ENCODE data around the gene LY6G6C. TPM values are rescaled to one million over a fixed set of nuclear protein-coding genes. Genes with fewer than 3 reads are reported as not detected.
A peak's percentile ranks its signal among the peaks of the same experiment; 100 is the strongest.

The LY6G6C gene
- total and polyA plus RNA-seq, 2 of the 13 experiments (the other 11 are each of a cell fraction or from before 2014, with no cell fraction given) = 0.15 TPM; not detected in 1

GRCh38 chr6:31702819-31703716 lies 18.5 kb downstream of the LY6G6C start, which contains the start of gene ABHD16A (continued):
- TF ChIP-seq, protein P1, sequence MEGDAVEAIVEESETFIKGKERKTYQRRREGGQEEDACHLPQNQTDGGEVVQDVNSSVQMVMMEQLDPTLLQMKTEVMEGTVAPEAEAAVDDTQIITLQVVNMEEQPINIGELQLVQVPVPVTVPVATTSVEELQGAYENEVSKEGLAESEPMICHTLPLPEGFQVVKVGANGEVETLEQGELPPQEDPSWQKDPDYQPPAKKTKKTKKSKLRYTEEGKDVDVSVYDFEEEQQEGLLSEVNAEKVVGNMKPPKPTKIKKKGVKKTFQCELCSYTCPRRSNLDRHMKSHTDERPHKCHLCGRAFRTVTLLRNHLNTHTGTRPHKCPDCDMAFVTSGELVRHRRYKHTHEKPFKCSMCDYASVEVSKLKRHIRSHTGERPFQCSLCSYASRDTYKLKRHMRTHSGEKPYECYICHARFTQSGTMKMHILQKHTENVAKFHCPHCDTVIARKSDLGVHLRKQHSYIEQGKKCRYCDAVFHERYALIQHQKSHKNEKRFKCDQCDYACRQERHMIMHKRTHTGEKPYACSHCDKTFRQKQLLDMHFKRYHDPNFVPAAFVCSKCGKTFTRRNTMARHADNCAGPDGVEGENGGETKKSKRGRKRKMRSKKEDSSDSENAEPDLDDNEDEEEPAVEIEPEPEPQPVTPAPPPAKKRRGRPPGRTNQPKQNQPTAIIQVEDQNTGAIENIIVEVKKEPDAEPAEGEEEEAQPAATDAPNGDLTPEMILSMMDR (CRISPR knock-in tag; IDR thresholded peaks at IDR 0.05) = peak; percentile 33
- TF ChIP-seq SRY (CRISPR knock-in tag; IDR thresholded peaks at IDR 0.05) (no peak; the same call in 1 of the 2 replicates), KMT2B (CRISPR knock-in tag; IDR thresholded peaks at IDR 0.05) (peak; percentile 84), ZNF609 (CRISPR knock-in tag; IDR thresholded peaks at IDR 0.05; ENCODE audit: borderline replicate concordance) (peak; percentile 45; the same call in 1 of the 2 replicates), KLF9 (CRISPR knock-in tag; IDR thresholded peaks at IDR 0.05; ENCODE audit: low read depth) (peak; percentile 53), ZNF136 (CRISPR knock-in tag; IDR thresholded peaks at IDR 0.05; ENCODE audit: low read depth) (peak; percentile 77; the same call in 1 of the 2 replicates)

Data from HepG2 (cell line).